DMS114 treated with DMSO at 0.1 percent for 48 hours (cell line): ENCODE results near the gene ADM.

Experiments used
- DNase-seq: peaks from one replicate; lab custom pipeline; 2025; ENCODE audit not compliant: unreplicated experiment; lab: John Stamatoyannopoulos, UW

ADM gene

GRCh38 chr11:10309163-10310093 is 4.6 kb downstream of the ADM start:
- DNase-seq, result no peak

- no peak for DNase-seq
Measured at GRCh38 chr11:10310301-10310841, 5.5 kb downstream of the ADM start.

GRCh38 chr11:10311802-10312201 is 6.9 kb downstream of the ADM start:
- no peak for DNase-seq

GRCh38 chr11:10314199-10315072 is 9.6 kb downstream of the ADM start:
- peak; percentile 66 for DNase-seq

GRCh38 chr11:10315083-10315482 is 10.2 kb downstream of the ADM start:
- no peak for DNase-seq

- no peak for DNase-seq
Measured at GRCh38 chr11:10317151-10317755, 12.4 kb downstream of the ADM start.

GRCh38 chr11:10317776-10318526 is 13.1 kb downstream of the ADM start:
- no peak for DNase-seq

- DNase-seq, result no peak
Measured at GRCh38 chr11:10318527-10318802, 13.6 kb downstream of the ADM start.

GRCh38 chr11:10319702-10320558 is 15.1 kb downstream of the ADM start:
- DNase-seq, result no peak

- DNase-seq, result no peak
Measured at GRCh38 chr11:10320736-10321465, 16.0 kb downstream of the ADM start.

- DNase-seq, result no peak
Measured at GRCh38 chr11:10322401-10322800, 17.5 kb downstream of the ADM start.

GRCh38 chr11:10322830-10323792 is 18.2 kb downstream of the ADM start:
- DNase-seq, result peak; percentile 41

- DNase-seq, result no peak
Measured at GRCh38 chr11:10323793-10324170, 18.9 kb downstream of the ADM start.

GRCh38 chr11:10324474-10324873 is 19.6 kb downstream of the ADM start:
- no peak for DNase-seq

GRCh38 chr11:10325277-10326011 is 20.6 kb downstream of the ADM start:
- no peak for DNase-seq

GRCh38 chr11:10326012-10326964 is 21.4 kb downstream of the ADM start:
- no peak for DNase-seq
